NCI-H1694 (cell line): Measurements from ENCODE around the gene ZNF8.
A peak's percentile ranks its signal among the peaks of the same experiment; 100 is the strongest.
"Not testable (repeated sequence)": the region's sequence is repeated elsewhere in the genome, so short reads cannot be mapped to it uniquely, and the experiment has no call there.

ENCODE experiments used
- DNase-seq: peaks from one replicate; lab custom pipeline; 2025; lab: John Stamatoyannopoulos, UW

Gene ZNF8

GRCh38 chr19:58278541-58279041 is at the start of gene ZNF8:
TSS of gene ZNF8 (plus strand) at chr19:58278955. CDS start at chr19:58279082, 127 bp downstream.
- peak; percentile 98 for DNase-seq

GRCh38 chr19:58229255-58229639 is 49.5 kb upstream of the ZNF8 start:
- no peak for DNase-seq

- DNase-seq, result no peak
Measured at GRCh38 chr19:58237324-58237723, 41.4 kb upstream of the ZNF8 start.

- DNase-seq, result no peak
Measured at GRCh38 chr19:58243351-58243750, 35.4 kb upstream of the ZNF8 start.

- DNase-seq, result no peak
Measured at GRCh38 chr19:58248886-58249285, 29.9 kb upstream of the ZNF8 start.

- no peak for DNase-seq
Measured at GRCh38 chr19:58252102-58252685, 26.6 kb upstream of the ZNF8 start.

- not testable (repeated sequence) for DNase-seq
Measured at GRCh38 chr19:58258259-58258658, 20.5 kb upstream of the ZNF8 start.

GRCh38 chr19:58261600-58261967 is 17.2 kb upstream of the ZNF8 start:
- no peak for DNase-seq

GRCh38 chr19:58261968-58262921 is 16.5 kb upstream of the ZNF8 start:
- DNase-seq, result no peak

GRCh38 chr19:58262922-58263296 is 15.8 kb upstream of the ZNF8 start:
- no peak for DNase-seq

- DNase-seq, result no peak
Measured at GRCh38 chr19:58265100-58265499, 13.7 kb upstream of the ZNF8 start.

GRCh38 chr19:58268344-58268743 is 10.4 kb upstream of the ZNF8 start:
- DNase-seq, result no peak

- DNase-seq, result no peak
Measured at GRCh38 chr19:58274771-58275201, 4.0 kb upstream of the ZNF8 start.

- DNase-seq, result no peak
Measured at GRCh38 chr19:58275564-58275963, 3.2 kb upstream of the ZNF8 start.

- no peak for DNase-seq
Measured at GRCh38 chr19:58277197-58277596, 1.6 kb upstream of the ZNF8 start.

- DNase-seq, result no peak
Measured at GRCh38 chr19:58277748-58278540, 811 bp upstream of the ZNF8 start.

GRCh38 chr19:58279042-58279924 is 528 bp downstream of the ZNF8 start:
- no peak for DNase-seq

GRCh38 chr19:58279925-58280316 is 1.2 kb downstream of the ZNF8 start:
- no peak for DNase-seq

GRCh38 chr19:58284199-58284598 is 5.4 kb downstream of the ZNF8 start:
- DNase-seq, result no peak

GRCh38 chr19:58291943-58292342 is 13.2 kb downstream of the ZNF8 start:
- DNase-seq, result no peak

GRCh38 chr19:58294743-58295374 is 16.1 kb downstream of the ZNF8 start:
- no peak for DNase-seq
